TTC549 (cell line): Measurements from ENCODE around the gene SARDH.
"Not testable (repeated sequence)": the region's sequence is repeated elsewhere in the genome, so short reads cannot be mapped to it uniquely, and the experiment has no call there.

Experiments
- FAIRE-seq: peaks from 2 replicates; lab custom pipeline; 2012; peaks lifted over from hg19 to GRCh38; lab: Jason Lieb, UNC

Gene SARDH

DNA sequence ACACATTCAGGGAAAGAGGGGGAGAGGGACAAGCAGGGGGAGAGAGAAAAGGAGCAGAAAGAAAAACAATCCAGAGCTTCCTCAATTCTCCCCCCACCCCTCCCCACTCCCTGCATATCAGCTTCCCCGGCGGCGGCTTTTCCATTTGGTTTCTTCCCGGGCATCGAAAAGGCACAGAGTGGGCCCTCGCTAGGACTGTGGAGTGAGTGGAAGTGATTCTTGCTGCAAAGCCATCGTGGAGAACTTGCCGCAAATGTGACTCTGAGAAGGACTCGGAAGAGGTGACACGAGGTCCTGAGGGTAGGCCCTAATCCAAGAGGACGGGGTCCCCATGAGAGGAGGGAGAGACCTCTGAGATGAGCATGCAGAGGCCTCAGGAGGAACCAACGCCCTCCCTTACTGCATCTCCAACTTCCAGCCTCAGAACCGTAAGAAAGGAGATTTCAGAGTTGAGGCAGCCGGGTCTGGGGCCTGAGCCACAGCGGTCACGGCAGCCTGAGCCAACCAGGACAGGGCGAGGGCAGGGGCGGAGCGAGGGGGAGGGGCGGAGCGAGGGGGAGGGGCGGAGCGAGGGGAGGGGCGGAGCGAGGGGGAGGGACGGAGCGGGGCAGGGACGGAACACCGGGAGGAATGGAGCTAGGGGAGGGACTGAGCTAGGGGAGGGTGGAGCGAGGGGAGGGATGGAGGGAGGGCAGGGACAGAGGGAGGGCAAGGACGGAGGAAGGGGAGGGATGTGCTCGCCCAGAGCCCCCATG is 21.2 kb upstream of the SARDH start:
- no peak for FAIRE-seq

DNA sequence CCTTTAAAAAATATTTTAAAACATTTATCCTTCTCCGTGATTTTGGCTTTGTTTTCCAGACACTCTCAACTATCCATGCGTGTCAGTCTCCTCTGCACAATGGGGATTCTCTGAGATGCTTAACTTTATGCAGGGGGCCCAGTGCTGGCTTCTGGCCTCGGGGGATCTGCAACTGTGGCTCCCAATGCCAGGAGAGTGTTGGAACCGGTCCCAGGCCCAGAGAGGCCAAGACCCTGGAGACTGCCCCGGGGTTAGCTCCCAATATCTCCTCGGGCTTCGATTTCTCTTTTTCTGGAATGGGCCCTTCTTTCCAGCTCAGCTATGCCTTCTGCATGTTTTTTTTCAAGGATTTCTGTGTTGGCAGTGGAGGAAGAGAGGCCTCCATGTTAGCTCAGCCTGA is 20.1 kb upstream of the SARDH start:
- FAIRE-seq, result no peak

DNA sequence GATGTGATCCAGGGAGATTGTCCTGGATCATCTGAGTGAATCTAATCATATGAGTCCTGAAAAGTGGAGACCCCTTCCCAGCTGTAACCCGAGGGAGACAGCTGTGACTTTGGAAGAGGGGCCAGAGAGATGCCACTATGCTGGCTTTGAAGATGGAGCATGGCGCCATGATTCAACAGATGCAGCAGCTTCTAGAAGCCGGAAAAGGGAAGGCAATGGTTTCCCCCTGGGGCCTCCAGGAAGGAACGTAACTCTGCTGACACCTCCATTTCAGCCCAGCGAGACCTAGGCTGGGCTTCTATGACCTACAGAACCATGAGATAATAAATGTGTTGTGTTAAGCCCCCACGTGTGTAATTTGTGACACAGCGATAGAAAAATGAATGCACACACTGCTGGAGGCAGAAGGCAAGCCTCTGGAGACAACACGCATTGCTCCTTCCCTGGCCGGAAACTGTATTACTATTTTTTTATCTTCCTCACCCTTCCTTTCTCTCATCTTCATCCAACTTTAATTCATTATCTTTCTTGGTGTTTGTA is 16.6 kb upstream of the SARDH start:
- FAIRE-seq, result no peak

DNA sequence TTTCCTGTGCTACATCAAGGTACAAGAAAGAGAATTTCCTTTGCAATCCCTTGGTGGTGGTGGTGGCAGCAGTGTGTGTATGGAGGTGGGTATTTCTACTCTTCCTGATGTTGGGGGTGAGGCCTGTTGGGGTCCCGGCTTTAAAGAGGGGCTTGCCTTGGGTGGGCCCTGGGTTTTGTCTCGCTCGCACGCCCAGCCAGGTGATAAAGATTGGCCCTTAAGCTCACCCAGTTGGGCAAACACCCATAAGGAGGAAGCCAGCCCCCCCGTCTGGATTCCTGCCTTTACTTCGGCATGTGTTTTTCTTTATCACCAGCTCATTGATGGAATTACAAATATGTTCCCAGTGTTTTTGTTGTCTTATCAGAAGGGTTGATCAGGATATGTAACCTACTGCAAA is 16.0 kb upstream of the SARDH start:
- no peak for FAIRE-seq

DNA sequence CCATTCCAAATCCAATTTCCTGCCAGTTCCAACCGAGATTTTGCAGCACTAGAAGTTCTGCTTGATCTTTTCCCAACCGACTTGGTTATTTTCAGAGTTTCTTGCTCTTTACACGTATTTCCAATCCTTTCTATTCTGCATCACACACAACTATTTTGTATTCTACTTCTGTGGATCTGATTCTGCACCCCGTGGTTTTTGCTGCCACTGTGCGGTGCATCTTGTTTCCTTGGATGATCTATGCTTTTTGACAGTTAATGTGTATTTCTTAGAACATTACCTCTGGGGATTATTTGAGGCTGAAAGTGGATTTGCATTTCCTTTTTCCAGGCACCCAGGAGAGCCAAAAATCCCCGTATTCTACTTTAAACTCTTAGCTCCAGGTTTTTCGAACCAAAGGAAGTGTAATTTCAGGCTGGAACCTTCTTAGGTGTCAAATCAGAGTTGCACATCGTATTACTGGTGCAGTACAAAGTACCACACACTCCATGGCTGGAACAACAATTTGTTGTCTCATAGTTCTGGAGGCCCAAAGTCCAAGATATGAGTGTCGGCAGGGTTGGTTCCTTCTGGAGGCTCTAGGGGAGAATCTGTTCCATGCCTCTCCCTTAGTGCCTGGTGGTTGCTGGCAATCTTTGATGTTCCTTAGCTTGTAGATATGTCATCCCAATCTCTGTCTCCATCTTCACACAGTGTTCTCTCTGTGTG is 14.7 kb upstream of the SARDH start:
- FAIRE-seq, result no peak

- FAIRE-seq, result no peak
Measured at GRCh38 chr9:133750982-133751649, 13.0 kb upstream of the SARDH start.

DNA sequence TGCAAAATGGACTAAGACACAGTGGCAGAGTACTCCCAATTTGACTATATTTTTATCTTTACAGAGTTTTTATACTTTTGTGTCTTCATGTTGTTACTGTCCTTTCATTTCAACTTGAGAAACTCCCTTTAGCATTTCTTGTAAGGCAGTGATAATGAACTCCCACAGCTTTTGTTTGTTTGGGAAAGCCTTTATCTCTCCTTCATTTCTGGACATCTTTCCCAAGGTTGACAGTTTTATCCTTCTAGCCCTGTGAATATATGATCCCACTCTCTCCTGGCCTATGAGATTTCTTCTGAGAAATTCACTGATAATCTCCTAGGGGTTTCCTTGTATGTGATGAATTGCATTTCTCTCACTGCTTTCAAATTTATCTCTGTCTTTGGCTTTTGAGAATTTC is 9.2 kb upstream of the SARDH start:
- no peak for FAIRE-seq

DNA sequence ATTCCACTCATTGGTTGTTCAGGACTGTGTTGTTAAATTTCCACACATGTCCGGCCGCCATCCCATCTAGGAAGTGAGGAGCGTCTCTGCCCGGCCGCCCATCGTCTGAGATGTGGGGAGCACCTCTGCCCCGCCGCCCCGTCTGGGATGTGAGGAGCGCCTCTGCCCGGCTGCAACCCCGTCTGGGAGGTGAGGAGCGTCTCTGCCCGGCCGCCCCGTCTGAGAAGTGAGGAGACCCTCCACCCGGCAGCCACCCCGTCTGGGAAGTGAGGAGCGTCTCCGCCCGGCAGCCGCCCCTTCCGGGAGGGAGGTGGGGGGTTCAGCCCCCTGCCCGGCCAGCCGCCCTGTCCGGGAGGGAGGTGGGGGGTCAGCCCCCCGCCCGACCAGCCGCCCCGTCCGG is 6.4 kb upstream of the SARDH start:
- FAIRE-seq, result not testable (repeated sequence)

DNA sequence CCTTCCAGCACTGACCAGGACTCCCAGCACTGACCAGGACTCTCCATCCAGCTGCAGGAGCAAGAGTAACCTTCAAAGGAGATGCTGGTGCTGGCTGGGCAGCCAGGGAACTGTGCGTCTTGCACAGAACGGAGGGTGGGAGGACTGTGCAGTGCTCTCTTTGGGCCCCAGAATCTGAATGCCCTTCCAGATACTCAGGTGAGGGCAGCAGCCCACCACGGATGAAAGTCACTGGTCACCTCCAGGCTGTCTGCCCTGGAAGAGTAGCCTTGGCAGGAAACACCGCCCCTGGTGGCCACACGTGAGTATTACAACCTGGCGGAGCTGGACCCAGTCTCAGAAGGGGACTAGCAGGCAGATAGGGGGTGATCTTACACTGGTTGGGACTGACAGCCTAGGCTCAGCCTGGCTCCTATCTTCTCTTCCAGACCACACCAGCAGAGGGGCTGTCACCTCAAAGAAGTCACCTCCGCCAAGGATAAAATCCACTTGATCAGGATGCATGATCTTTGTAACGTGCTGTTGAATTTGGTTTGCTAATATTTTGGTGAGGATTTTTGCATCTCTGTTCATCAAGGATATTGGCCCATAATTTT is 4.8 kb upstream of the SARDH start:
- FAIRE-seq, result no peak

GRCh38 chr9:133742251-133742650 is 4.1 kb upstream of the SARDH start:
- FAIRE-seq, result no peak

DNA sequence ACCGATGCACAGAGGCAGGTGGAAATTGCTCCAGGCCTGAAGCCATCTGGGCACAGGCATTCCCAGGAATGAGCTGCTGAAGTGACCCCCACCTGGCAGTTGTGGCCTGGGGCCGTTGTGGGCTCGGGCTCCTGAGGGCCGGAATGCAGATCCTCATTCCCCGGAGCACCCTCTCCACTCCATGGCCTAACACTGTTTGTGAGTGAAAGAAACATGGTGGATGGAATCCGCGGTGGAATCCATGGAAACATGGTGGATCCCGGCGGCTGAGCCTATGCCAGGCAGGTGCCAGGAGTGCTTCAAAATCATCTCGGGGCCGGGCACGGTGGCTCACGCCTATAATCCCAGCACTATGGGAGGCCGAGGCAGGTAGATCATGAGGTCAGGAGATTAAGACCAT is 3.6 kb upstream of the SARDH start:
- FAIRE-seq, result no peak

DNA sequence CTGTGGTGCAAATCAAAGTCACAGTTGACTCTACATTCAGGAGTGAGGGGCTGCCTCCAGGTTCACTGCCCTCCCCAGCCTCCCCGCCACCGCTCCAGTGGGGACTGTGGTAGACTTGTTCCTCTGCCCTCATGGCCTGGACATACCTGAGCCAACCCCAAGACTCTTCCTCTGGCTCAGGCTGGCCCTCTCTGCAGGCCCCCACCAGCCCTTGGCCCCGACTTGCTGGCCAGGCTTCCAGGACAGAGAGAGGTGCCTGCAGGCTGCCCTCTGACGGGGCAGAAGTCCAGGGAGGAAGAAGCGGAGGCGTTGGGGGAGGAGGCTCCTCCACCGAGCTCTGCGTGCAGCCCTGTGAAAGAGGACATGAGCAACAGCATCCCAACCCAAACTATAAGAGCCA is 2.8 kb upstream of the SARDH start:
- FAIRE-seq, result no peak

- FAIRE-seq, result no peak
Measured at GRCh38 chr9:133739408-133740280, 1.5 kb upstream of the SARDH start.

DNA sequence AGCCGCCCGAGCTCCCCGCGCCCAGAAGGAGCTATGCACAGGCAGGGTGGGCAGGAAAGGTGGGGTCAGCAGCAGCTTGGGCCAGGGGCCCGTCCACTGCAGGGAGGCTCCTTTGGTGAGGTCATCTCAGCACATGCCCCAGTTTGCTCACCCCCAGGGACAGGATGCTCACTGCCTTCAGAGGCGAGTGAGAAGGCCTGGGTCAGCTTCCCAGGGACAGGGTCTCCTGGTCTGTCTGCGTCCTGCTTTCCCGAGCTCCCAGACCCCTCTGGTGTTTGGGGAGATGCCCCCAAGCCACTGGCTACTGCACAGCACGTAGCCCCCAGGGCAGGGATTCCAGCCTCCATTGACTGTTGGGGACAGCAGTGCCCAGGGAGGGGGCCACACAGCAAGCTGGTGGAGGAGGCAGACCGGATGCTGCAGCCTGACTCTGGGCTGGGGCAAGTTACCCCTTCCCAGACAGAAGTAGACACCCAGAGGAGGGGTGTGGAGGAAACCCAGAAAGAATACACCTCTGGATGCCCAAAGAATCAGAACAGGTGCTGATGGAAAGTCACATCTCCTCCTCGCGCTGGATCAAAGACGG is 581 bp upstream of the SARDH start:
- no peak for FAIRE-seq

DNA sequence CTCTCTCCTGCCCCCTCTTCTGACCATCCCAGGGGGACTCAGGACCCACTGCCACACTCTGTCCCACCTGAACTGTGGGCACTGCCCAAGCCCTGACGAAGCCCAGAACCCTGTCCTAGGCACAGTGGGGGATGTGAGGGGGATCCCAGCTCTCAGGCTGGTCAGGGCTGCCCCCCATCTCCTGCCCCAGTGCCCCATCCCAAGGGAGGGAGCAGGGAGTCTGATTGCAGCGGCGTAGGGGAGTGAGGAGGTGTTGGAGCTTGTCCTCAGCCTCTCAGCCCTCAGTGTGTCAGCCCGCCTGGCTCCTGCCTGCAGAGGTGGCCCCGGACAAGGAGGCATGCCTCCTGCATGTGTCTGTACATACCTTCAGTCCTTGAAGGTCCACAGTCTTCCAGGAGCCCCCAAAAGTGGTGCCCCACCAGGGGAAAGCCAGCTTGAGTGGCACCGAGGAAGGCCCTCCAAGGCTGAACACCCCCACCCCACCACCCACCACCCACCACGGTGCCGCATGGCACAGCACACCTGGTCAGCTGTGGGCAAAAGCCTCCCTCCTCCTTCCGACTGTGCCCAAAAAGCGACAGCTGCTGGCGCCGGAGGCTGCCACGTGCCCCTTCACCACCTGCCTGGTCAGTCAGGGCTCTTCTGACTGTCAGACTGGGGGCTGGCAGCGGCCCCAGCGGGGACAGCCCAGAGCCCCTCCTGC is 930 bp downstream of the SARDH start:
- FAIRE-seq, result no peak

GRCh38 chr9:133735931-133736330 is 2.2 kb downstream of the SARDH start:
- no peak for FAIRE-seq

- no peak for FAIRE-seq
Measured at GRCh38 chr9:133735415-133735775, 2.8 kb downstream of the SARDH start.

GRCh38 chr9:133734590-133735414 is 3.4 kb downstream of the SARDH start:
- FAIRE-seq, result no peak

- no peak for FAIRE-seq
Measured at GRCh38 chr9:133733796-133734533, 4.2 kb downstream of the SARDH start.
